ENCODE measurements around the gene LAMC2. TPM values are rescaled to one million over a fixed set of nuclear protein-coding genes. Genes with fewer than 3 reads are reported as not detected.
A peak's percentile ranks its signal among the peaks of the same experiment; 100 is the strongest.
"Not testable (repeated sequence)": the region's sequence is repeated elsewhere in the genome, so short reads cannot be mapped to it uniquely, and the experiment has no call there.

LAMC2 gene
- total RNA-seq, 1 donor from 2014 or later = 13.8 TPM

DNA sequence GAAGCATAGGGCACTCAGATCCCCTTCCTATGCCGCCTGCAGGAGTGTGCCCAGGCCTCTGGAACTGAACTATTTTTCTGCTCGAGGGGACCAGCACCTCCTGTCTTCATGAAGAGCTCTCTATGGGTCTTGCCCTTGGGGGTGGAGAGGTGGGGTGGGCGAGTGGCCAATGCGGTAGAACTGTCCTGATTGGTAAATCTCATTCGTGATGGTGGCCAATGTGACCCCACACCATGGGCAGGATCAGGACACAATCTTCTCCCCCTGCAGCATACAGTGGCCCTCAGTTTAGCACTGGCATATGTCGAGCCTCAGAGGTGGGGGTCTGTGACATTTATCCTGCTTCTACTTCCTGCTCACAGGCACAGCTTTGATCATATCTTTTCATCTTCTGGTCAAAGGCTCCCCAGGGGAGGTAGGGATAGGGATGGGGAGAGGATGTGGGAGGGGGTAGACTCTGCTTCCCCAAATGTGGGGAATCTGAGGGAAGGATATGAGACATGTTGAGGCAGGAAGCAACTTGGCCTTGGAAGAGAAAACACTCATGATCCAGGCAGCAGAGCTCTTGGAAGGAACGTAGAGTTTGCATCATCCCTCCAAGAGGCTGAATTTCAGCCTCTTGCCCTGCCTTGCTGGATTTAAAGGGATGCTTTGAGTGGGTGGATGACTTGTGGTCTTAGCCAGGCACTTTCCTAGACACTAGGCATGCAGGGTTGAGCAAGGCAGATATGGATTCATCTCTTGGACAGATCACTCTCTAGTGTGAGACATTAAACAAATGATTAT is 81.8 kb downstream of the LAMC2 start:
- DNase-seq (ENCODE audit: low spot score) = no peak
- Mint-ChIP-seq H3K4me3 (ENCODE audit: unreplicated experiment) (no peak overlapping the region), H3K4me1 (ENCODE audit: low read depth) (peaks cover 35% of the 10 kb centered on the region), H3K27ac (ENCODE audit: unreplicated experiment) (peak overlapping the region; percentile 78), H3K9me3 (ENCODE audit: low read depth) (no peaks in the 10 kb centered on the region), H3K27me3 (ENCODE audit: low read depth) (no peaks in the 10 kb centered on the region), H3K36me3 (ENCODE audit: low read depth) (no peaks in the 10 kb centered on the region)
- no peak for TF ChIP-seq CTCF (IDR thresholded peaks at IDR 0.05)

DNA sequence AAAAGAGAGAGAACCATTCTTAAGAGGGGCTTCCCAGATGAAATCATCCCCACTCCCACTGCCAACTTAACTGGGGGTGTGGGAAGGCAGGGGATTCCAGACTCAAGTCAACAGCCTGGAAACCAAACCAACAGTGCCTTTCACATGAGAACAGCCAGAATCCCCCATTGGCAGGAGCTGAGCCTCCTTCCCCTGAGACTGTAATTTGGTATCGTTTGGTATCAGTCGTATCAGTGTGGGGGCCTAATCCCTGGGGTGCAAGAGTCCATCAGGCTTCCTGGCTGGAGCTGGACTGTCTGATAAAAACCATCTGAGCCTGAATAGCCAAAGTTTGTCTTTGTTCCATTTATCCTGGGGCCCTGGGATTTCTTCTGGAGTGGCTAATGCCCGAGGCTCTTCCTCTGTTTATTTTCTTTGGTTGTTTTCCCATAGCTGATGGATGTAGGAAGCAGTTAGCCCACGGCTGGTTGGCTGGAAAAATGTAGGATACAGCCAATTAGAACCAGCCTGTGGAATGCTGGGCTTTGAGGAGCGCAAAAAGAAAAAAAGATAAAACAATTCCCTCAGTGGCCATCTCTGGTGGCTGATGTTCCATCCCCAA is 84.6 kb downstream of the LAMC2 start:
- Mint-ChIP-seq H3K27ac (ENCODE audit: unreplicated experiment) (peak overlapping the region; percentile 61), H3K4me3 (ENCODE audit: unreplicated experiment) (no peak overlapping the region), H3K9me3 (ENCODE audit: low read depth) (no peaks in the 10 kb centered on the region), H3K36me3 (ENCODE audit: low read depth) (no peaks in the 10 kb centered on the region), H3K4me1 (ENCODE audit: low read depth) (peaks cover 46% of the 10 kb centered on the region), H3K27me3 (ENCODE audit: low read depth) (no peaks in the 10 kb centered on the region)
- no peak for DNase-seq (ENCODE audit: low spot score)
- no peak for TF ChIP-seq CTCF (IDR thresholded peaks at IDR 0.05)

DNA sequence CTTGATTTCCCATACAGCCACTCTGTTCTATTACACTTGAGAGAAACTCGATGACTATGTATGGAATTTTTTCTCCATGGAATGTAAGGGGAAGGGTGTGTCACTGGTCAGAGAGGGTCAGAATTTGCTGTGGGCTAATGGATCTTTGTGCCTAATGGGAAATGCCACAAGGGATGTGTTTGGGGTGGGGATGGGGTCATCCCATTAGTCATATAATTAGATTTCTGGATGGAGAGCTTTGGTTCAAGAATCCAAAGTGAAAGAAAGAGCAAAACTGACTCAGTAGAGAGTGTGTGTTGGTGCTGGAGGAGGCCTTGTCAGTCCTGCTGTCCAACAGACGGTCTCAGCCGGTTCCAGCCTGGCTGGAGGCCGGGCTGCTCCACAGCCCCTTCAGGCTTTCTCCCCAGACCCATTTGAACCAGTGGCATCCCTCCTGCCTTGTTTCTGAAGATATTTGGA is 86.4 kb downstream of the LAMC2 start:
- Mint-ChIP-seq H3K4me3 (ENCODE audit: unreplicated experiment) (no peak overlapping the region), H3K4me1 (ENCODE audit: low read depth) (peaks cover 46% of the 10 kb centered on the region), H3K27ac (ENCODE audit: unreplicated experiment) (peak overlapping the region; percentile 91), H3K9me3 (ENCODE audit: low read depth) (no peaks in the 10 kb centered on the region), H3K36me3 (ENCODE audit: low read depth) (no peaks in the 10 kb centered on the region), H3K27me3 (ENCODE audit: low read depth) (no peaks in the 10 kb centered on the region)
- TF ChIP-seq CTCF (IDR thresholded peaks at IDR 0.05) = no peak
- DNase-seq (ENCODE audit: low spot score) = no peak

- Mint-ChIP-seq H3K4me3 (ENCODE audit: unreplicated experiment) (no peak overlapping the region), H3K27me3 (ENCODE audit: low read depth) (no peaks in the 10 kb centered on the region), H3K4me1 (ENCODE audit: low read depth) (peaks cover 48% of the 10 kb centered on the region), H3K36me3 (ENCODE audit: low read depth) (no peaks in the 10 kb centered on the region), H3K9me3 (ENCODE audit: low read depth) (no peaks in the 10 kb centered on the region), H3K27ac (ENCODE audit: unreplicated experiment) (peak overlapping the region; percentile 91)
- DNase-seq (ENCODE audit: low spot score) = no peak
- TF ChIP-seq CTCF (IDR thresholded peaks at IDR 0.05) = no peak
Measured at GRCh38 chr1:183273300-183273699, 87.2 kb downstream of the LAMC2 start.

GRCh38 chr1:183273984-183274383 is 87.9 kb downstream of the LAMC2 start:
- H3K27ac Mint-ChIP-seq (ENCODE audit: unreplicated experiment) = peak overlapping the region; percentile 66
- H3K9me3 Mint-ChIP-seq (ENCODE audit: low read depth); H3K36me3 Mint-ChIP-seq (ENCODE audit: low read depth); H3K4me3 Mint-ChIP-seq (ENCODE audit: unreplicated experiment); H3K27me3 Mint-ChIP-seq (ENCODE audit: low read depth); DNase-seq (ENCODE audit: low spot score): not testable (repeated sequence)
- H3K4me1 Mint-ChIP-seq (ENCODE audit: low read depth) = peaks cover 53% of the 10 kb centered on the region
